Activated CD8-positive, alpha-beta memory T cell treated with anti-CD3 and anti-CD28 coated beads, Interleukin-2, amount 50 U/mL, for 24 hours (primary cell): ENCODE data around the gene LSM3.

Source experiments
- DNase-seq: peaks from one replicate; pipeline ENCODE4 v3.0.0-alpha.2; 2020; ENCODE audit errors: extremely low read depth

Gene LSM3

DNA sequence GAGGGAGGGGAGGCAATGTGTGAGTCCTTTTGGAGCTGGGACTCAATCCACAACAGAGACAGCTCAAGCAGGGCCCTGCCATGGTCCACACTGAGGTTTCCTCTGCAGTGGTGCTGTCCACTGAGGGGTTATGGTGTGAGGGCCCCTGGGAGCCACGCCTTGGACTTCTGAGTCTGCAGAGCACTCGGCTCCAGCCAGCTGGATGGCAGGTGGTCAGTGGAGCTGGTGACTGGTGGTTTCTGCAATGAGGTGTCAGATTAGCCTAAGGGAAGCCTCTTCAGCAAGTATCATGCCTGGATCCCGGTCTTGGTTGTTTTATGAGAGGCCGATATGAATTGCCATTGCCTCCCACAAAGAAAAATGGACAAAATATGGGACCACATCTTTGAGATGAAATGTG lies 21.7 kb downstream of the LSM3 start:
- no peak for DNase-seq

DNA sequence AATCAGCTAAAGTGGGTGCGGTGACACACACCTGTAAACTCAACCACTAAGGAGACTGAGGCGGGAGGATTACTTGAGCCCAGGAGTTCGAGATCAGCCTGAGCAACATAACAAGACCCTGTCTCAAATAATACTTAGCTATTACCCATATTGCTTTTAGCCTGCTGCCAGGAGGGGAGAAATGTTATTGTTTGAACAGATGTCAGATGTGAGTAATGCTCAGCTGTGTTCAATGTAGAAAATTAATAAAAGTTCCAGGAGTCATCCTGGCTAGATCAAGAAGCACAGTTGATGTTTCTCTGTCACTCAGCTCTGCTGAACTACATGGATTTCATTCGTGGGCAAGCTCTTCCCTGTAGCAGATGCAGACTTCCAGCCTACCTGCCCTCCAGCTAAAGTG lies 22.2 kb downstream of the LSM3 start:
- no peak for DNase-seq

DNA sequence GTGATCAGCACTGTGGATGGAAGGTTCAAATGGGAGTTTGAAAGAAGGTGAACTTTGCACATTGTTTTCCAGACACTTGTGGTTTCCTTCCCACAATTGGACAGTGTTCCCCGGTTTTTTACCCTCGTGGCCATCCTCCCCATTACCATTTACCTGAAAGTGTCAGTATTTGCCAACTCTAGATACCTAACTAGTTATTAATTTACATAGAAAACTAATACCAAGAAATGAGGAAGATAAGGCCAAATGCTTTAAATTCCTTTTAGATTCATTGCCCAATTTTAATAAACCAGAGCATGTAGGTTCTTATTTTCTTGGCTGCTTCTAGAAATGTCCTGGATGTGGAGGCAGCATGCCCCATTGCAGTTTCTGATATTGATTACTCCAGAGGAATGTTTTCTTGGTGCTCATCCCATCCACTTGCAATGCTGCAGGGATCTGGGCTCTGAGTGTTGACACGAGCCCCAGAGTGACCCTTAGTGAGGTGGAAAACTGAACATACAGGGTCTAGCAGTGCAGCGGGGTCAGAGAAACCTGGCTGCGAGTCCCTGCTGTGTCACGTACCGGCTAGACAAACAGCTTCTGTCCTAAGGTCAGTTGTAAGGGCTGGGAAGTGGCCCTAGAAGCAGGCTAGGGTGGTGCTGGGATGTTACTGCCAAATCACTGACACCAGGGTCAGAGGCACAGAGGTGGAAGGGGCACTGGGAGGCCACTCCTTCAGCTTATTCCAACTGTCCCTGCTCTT lies 23.5 kb downstream of the LSM3 start:
- DNase-seq: no peak

DNA sequence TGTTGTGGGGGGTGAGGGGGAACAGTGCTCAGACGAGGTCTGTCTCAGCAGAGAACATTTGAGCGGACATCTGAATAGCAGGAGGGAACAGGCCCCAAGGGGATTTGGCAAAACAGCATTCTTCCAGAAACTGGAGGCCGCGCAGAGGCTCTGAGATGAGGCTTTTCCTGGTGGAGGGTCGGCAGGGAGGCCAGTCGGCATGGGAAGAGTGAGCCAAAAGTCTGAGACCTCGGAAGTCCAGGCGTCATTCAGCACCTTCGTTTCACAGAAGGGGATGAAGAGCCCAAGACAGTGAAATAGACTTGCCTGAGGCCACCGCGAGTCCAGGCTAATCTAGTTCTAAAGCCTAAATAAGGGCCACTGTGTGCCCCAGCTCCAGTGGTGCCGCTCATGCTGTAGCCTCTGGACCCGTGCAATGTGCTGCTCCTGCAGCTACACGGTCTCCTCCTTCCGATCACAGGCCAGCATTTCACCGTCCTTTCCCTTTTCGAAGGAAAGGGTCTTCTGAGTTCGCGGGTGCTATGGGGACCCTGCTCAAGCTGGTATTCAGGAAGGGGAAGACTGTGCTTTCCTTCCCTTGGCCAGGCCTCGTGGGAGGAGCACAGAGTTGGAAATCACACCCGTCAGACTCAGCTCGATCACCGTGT lies 24.4 kb downstream of the LSM3 start:
- no peak for DNase-seq

DNA sequence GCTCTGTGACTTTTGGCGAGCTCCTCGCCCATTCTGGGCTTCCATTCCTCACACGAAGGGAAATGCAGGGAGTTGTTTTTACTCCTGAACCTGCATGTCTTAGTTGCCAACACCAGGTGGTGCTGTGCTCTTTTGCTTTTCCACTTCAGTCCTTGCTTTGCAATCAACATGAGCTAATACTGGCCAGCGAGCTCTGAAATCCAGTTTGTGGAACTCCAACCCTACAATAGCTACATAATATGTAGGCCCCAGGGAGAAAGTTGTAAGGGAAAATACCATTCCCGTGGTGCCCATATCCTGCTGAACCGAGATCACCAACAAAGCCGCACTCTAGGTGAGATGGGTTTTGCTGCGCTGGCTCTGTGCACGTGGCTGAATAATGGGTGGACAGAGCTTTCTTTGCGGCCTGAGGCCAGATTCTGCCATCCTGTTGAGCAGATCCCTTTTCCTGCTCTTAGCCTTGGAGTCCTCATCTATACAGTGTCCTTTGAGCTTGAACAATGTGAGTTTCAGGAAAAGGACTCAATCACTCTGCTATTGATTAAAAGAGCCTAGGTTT lies 25.0 kb downstream of the LSM3 start:
- DNase-seq: no peak

DNA sequence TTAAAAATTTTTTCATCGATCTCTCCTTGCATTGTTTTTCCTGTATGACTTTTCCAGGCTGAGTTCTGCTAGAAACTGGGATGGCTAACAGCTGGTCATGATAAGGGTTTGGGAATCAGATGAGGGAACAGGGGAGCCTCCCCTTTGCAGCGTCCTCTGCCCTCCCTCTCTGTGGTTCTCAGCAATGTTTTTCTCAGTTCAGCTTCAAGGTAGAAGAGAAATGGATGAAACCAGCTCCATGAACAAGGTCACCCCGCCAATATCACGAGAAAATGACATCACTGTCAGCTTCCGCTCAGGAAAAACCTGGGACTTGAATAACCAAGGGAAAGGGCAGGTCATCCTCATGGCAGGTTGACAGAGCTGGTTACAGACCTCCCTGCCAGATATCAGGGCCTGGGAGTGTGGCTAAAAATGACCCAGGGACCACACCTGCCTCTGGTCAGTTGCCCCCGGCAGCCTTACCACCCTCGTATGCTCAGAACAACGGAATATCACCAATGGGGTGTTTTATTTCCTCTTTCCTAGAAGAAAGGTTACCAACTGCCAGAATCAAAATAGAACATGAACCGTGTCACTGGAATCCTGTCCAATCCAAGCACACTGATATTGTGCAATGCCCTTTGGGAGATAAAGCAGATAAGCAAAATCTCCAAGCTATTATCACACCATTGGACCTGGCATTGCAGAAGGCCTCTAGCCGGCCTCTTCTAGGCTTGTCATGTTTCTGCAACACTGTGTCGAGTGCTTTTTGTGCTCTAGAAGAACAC lies 26.1 kb downstream of the LSM3 start:
- no peak for DNase-seq

DNA sequence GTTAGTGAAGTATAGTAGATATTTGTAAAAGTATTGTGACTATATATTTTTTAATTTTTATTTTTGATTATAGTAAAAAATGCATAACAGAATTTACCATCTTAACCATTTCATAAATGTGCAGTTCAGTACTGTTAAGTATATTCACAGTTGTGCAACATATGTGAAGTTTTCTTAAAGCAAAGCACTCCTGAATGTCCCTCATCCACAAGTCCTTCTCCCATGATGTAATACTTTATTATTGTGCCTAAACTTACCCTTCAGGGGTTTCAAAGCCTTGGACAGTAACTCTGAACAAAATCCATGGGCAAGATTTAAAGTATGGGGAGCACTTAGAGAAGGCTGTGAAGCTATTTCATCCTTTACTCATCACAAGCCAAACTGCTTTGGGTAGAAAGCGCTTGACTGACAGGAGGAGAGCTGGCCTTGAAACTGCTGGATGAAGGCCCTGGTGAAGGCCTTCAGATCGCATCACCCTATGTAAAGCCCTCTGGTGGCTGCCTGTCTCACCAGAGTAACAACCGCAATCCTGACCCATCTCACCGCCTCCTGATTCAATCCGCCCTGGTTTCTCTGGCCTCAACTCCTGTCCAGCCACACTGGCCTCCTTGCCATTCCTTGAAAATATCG lies 28.0 kb downstream of the LSM3 start:
- no peak for DNase-seq

DNA sequence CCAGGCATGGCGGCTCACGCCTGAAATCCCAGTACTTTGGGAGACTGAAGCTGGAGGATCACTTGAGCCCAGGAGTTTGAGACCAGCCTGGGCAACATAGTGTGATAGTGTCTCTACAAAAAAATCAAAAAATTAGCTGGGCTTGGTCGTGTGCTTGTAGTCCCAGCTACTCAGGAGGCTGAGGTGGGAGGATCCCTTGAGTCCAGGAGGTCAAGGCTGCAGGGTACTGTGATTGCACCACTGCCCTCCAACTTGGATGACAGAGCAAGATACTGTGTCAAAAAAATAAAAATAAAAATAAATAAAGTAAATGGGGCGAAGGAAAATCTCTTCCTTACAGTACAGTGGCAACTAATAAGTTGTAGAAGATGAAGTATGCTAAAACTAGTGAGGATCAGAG lies 29.6 kb downstream of the LSM3 start:
- no peak for DNase-seq

DNA sequence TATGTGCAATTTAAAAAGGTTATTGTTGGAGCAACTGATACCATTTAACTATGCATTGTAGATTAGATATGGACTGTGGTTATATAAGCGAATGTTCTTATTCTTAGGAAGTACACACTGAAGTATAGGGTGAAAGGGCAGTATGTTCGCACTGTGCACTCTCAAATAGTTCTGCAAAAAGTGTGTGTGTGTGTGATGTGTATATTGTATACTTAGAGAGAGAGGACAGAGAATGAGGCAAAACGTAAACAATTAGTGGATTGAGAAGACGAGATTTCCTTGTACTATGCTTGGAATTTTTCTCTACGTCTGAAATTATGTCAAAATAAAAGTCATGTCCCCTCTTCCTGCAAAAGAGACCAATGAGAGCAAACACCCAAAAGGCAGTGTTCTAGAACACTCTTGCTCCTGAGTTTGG lies 30.4 kb downstream of the LSM3 start:
- no peak for DNase-seq

DNA sequence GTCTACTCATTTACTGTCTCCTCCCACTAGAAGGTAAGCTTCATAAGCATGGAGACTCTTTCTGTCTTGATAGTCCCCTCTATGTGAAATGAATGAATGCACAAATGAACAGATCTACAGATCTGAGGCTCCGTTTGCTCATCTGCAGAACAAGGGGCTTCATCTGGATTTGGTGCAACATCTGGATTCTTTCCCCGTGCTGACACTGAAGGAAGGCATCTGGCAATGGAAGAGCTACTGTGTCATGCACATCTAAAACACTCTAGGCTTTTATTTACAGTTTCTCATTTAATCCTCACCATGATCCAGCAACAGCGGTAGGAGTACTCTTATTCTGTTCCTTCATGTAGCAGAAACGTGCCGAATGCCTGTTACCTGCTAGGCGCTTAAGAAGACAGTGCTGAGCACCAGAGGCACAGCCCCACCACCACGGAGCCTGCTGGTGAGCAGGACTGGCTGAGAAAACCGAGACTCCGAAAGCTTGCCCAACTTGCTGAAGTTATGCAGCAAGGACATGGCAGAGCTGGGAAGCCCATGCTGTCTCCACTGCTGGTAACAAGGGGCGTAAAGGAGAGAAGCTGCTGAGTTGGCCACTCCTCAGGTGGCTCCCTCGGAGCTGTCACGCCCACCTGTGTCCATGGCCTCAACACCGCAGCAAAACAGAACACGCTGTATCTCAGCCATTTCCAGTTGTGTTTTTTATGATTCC lies 31.1 kb downstream of the LSM3 start:
- DNase-seq: no peak

DNA sequence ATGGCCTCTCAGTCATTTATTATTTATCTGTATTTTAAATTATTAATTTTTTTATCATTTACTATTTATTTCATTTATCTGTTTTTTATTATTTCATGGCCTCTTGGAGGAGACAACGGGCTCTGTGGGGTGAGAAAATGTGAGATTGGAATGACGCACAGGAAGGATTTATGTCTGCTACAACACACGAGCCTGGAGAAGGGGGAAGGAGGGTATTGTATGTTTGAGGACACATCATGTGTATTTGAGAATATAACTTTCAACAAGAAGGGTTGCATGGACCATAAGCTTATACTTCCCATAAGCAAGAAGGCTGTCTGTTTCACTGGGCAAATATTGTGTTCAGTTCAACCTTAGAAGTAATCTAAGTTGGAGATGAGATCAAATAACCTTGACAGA lies 31.7 kb downstream of the LSM3 start:
- no peak for DNase-seq

DNA sequence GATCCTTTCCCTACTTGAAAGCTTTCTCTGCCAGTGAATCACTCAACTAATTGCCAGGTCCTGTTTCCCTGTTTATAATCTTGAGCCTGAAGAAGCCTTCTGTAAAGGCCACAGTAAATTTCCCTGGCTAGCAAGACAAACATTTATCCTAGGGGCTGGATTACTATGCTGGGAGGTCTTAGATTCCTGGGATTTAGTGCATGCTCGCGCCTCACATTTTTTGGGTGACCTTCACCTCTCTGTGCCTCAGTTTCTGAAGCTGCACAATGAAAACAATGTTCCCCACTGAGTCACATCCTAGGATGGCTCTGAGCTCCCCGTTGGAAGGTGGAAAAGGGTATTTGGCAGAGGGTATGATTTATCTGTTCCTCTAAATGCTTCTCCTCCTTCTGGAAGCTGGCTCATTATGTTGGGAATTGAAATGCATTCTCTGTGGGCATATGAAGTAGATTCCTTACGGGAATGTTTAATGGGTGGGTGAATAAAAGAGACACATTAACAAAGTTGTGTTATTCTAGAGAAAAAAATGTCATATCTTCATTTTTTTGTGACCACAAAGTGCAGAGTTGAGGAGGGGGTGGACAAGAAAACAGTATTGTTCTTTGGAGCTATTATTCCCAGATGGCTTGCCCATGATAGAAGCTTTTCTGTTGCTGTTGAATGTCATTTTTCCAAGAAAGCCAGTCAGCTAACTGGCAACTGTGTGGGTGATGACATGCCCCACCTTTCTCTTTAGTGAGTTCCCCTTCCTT lies 32.4 kb downstream of the LSM3 start:
- DNase-seq: no peak

DNA sequence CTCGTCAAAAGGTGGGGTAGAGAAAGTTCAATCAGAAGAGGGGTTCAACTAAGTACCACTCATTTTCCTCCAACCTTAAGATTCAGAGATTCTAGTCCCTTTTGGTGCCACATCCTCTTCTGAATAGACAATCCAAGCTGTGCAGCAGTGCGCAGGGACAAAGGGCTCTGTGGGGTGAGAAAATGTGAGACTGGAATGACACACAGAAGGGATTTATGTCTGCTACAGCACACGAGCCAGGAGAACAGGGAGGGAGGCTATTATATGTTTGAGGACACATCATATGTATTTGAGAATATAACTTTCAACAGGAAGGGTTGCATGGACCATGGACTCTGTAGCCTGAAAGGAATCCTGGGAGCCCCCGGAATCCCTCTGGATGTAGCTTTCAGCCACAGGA lies 33.0 kb downstream of the LSM3 start:
- no peak for DNase-seq

DNA sequence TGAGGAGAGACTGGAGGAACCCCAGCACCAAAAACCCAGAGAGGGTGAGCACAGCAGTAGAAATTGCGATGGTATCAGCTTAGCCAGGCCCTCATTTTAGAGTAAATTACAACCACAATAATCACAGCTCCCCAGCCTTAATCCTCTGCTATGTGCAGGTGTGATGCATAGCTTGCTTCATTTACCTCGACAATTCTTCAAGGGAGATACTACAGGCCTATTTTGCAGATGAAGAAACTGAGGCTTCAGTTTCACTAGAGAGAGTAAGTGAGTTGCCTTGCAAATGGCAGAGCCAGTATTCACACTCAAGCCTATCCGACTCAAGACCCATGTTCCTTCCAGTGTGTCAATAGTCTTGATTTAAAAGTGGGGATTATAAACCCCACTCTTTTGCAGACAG lies 33.4 kb downstream of the LSM3 start:
- no peak for DNase-seq

DNA sequence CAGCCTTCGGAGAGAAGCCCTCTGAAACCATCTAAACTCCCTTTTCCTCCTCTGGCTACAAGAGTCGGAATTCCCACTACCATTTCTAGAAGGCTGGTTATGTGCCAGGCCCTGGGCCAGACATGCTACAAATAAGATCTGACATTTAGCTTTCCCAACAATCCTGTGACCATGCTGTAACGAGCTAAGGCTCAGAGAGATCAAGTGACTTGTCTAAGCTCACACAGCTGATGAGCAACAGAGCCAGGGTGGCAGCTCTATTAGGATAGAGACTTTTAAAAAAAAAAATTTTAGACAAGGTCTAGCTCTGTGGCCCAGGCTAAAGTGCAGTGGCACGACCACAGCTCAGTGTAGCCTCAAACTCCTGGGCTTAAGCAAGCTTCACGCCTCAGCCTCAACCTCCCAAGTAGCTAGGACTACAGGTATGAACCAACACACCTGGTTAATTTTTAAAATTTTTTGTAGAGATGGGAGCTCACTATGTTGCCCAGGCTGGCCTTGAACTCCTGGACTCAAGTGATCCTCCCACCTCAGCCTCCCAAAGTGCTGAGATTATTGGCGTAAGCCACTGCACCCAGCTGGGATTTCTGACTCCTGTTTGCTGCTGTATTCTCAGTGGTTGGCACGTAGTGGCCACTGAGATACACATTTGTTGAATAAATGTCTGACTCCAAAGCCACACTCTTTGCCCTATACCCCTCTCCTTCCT lies 34.6 kb downstream of the LSM3 start:
- no peak for DNase-seq

DNA sequence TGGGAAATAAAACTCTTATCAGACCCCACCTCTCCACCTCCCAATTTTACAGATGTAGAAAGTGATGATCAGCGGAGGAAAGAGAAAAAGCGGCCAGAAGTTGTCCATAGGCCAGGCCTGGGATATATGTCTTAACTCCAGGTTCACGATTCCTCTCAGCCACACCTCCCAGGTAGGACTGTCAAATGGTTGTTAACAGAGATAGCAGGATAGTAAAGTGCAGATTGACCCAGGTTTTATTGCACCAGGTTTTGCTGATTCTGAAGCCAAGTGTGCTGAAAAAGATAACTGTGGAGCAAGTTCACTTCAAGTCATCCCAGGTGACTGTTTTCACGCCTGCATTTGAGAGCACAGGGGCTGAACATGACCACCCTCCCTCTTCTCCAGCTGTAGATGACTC lies 36.1 kb downstream of the LSM3 start:
- no peak for DNase-seq

DNA sequence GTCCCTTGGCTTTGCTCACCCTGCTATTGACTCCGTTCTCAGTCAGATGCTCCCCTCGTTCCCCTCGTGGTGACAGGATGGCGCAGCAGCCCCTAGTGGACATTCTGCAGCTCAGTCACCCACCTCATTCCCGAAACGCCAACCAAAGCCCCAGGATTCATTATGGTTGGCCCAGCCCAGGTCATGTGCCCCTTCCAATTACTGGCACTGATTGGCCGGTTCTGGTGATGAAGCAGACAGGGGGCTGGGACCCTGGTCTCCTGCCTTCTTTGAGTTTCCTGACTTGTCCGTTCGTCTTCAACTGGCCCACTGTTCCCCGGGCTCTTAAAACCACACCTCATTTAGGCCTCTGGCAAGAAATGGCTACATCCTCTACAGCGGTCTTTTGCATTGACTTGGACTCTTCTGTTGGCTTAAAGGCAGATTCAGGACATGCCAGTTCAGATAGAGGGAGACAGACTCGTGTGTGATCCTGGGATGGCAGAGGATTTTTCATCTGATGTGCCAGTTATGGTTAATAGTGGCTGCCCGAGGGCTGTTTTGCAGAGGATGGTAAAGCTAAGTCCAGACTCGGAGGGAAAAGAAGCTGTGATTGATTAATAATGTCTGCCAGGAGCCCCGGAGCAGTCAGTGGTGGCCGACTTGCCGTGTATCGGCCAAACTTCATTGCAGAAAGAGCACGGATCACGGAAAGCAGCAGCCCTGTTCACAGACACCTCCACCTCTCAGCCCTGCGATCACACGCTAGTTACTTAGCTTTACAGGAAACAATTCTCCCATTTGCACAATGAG lies 37.8 kb downstream of the LSM3 start:
- no peak for DNase-seq

DNA sequence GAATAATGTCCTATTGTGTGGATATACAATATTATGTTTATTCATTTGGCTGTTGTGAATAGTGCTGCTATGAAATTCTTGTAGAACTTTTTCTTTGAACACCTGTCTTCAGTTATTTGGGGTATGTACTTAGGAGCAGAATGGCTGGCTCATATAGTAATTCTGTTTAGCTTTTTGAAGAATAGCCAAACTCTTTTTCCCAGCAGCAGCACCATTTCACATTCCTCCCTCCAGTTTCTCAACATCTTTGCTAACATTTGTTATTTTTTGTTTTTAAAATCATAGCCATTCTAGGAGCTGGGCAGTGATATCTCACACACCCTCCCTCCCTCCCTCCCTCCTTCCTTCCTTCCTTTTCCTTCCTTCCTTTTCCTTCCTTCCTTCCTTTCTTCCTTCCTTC lies 39.7 kb downstream of the LSM3 start:
- no peak for DNase-seq

DNA sequence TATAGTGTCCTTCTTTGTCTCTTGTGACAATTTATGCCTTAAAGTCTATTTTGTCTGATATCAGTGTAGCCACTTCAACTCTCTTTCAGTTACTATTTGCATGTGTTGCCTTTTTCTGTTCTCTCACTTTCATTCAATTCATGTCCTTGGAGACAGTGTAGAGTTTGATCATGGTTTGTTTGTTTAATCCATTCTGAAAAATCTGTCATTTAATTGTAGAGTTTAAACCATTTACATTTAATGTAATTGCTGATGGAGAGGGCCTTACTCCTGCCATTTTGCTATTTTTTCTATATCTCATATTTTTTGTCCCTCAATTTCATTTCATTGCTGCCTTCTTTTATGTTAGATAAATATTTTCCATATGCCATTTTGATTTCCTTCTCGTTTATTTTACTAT lies 42.3 kb downstream of the LSM3 start:
- DNase-seq: no peak
